Chondrocyte (in vitro differentiated cells): ENCODE measurements around the gene RABGAP1. TPM values are rescaled to one million over a fixed set of nuclear protein-coding genes. Genes with fewer than 3 reads are reported as not detected.

Experiments used
- DNase-seq: peaks from one replicate; pipeline ENCODE4 v3.0.0; 2021; ENCODE audit warnings: mixed read lengths, low spot score
- H3K27ac Mint-ChIP-seq: one replicate; pipeline ENCODE4 v1.8.0; 2021; ENCODE audit warnings: mild to moderate bottlenecking, moderate library complexity, mixed read lengths; ENCODE audit not compliant: unreplicated experiment
- H3K27me3 Mint-ChIP-seq: 2 replicates; pipeline ENCODE4 v1.8.0; 2021; ENCODE audit warnings: low read depth, mixed read lengths
- H3K36me3 Mint-ChIP-seq: 2 replicates; pipeline ENCODE4 v1.8.0; 2021; ENCODE audit warnings: low read depth, mixed read lengths
- H3K4me1 Mint-ChIP-seq: 2 replicates; pipeline ENCODE4 v1.8.0; 2021; ENCODE audit warnings: low read depth, mild to moderate bottlenecking, mixed read lengths
- H3K4me3 Mint-ChIP-seq: one replicate; pipeline ENCODE4 v1.8.0; 2021; ENCODE audit warnings: mild to moderate bottlenecking, moderate library complexity, mixed read lengths; ENCODE audit not compliant: unreplicated experiment
- H3K9me3 Mint-ChIP-seq: 2 replicates; pipeline ENCODE4 v1.8.0; 2021; ENCODE audit warnings: low read depth, mixed read lengths
- CTCF ChIP-seq: fragments of 200-600 bp; sonication (generic); IDR thresholded peaks from 2 replicates; pipeline ENCODE4 v1.5.0; 2021; ENCODE audit warnings: antibody characterized with exemption, mild to moderate bottlenecking, moderate library complexity
- total RNA-seq: library from RNA; stranded (reverse); gene quantifications from 3 replicates; pipeline ENCODE4 v1.2.1, GENCODE V29; 2021

The RABGAP1 gene
- total RNA-seq, 1 donor from 2014 or later = 91.8 TPM

DNA sequence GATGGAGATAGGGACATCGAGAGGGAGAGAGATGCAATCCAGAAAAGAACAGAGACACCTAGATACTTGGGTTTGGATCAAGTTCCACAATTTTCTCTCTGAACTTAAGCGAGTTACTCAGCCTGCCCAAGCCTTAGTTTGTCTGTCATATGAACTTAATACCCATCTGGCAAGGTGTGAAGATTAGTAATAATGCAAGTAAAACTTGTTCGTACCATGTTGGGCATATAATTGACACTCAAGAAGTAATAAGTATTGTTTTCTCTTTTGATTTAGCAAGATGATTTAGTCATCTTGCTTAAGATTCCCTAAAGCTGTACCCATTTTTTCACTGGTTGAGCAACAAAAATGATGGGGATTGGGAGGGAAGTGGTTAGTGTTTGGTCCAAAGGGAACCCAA, 7.5 kb downstream of the RABGAP1 start:
- Mint-ChIP-seq H3K36me3 (no peaks in the 10 kb centered on the region), H3K27ac (no peak overlapping the region), H3K9me3 (no peaks in the 10 kb centered on the region), H3K27me3 (no peaks in the 10 kb centered on the region), H3K4me3 (no peak overlapping the region), H3K4me1 (peaks cover 61% of the 10 kb centered on the region)
- no peak for TF ChIP-seq CTCF
- DNase-seq = no peak

DNA sequence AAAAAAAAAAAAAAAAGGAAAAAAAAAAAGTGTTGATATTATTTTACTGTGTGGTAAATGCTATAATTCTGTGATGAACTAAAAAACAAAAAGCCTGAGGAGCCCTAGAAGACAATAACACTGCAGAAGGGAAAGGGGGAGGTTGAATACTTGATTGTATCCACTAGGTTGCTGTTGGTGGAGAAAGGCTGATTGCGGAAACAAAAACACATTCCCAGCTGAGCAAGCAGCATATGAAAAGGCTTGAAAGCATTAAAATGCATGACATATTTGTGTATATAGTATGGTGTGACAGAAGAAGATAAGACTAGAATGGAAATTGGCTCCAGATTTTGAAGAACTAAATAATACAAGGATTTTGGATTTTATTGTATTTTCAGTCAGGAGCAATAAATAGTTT, 8.9 kb downstream of the RABGAP1 start:
- H3K9me3 Mint-ChIP-seq = no peaks in the 10 kb centered on the region
- peak overlapping the region; percentile 59 for H3K27ac Mint-ChIP-seq
- no peaks in the 10 kb centered on the region for H3K27me3 Mint-ChIP-seq
- no peaks in the 10 kb centered on the region for H3K36me3 Mint-ChIP-seq
- no peak for DNase-seq
- no peak for TF ChIP-seq CTCF
- peaks cover 66% of the 10 kb centered on the region for H3K4me1 Mint-ChIP-seq
- H3K4me3 Mint-ChIP-seq = no peak overlapping the region

GRCh38 chr9:122950263-122950662, 9.4 kb downstream of the RABGAP1 start:
- TF ChIP-seq CTCF = no peak
- no peak for DNase-seq
- no peaks in the 10 kb centered on the region for H3K27me3 Mint-ChIP-seq
- H3K4me3 Mint-ChIP-seq = no peak overlapping the region
- no peaks in the 10 kb centered on the region for H3K9me3 Mint-ChIP-seq
- H3K27ac Mint-ChIP-seq = no peak overlapping the region
- H3K36me3 Mint-ChIP-seq = no peaks in the 10 kb centered on the region
- H3K4me1 Mint-ChIP-seq = peaks cover 66% of the 10 kb centered on the region

- no peaks in the 10 kb centered on the region for H3K27me3 Mint-ChIP-seq
- no peak overlapping the region for H3K4me3 Mint-ChIP-seq
- TF ChIP-seq CTCF = no peak
- H3K36me3 Mint-ChIP-seq = no peaks in the 10 kb centered on the region
- H3K9me3 Mint-ChIP-seq = no peaks in the 10 kb centered on the region
- no peak for DNase-seq
- peaks cover 66% of the 10 kb centered on the region for H3K4me1 Mint-ChIP-seq
- H3K27ac Mint-ChIP-seq = no peak overlapping the region
Observed at GRCh38 chr9:122951056-122951455, 10.2 kb downstream of the RABGAP1 start.

DNA sequence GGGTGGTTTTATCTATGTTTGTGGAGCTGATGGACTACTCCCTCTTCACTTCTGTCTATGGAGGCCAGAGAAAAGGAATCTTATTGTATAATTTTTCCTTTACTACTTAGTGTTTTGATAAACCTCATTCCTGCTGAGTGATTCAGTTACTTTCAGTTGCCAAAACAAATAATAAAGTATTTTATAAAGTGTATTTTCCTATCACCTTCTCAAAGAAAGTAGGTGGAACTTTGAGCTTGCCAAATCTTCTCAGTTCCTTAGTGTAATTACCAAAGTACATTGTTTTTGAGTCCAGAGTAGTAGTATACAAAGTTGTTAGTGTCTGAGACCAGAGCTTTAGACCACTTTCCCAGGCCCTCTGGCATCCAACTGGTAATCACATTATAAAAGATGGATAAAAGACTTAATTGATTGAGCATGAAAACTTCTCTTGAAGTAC, 13.5 kb downstream of the RABGAP1 start:
- DNase-seq = no peak
- Mint-ChIP-seq H3K4me1 (peaks cover 54% of the 10 kb centered on the region), H3K4me3 (no peak overlapping the region), H3K36me3 (peaks cover 4% of the 10 kb centered on the region), H3K27me3 (no peaks in the 10 kb centered on the region), H3K27ac (peak overlapping the region; percentile 77), H3K9me3 (no peaks in the 10 kb centered on the region)
- TF ChIP-seq CTCF = no peak
